Glutamatergic neuron (in vitro differentiated cells): ENCODE results near the gene EMC9. TPM values are rescaled to one million over a fixed set of nuclear protein-coding genes. Genes with fewer than 3 reads are reported as not detected.

Source experiments
- DNase-seq: peaks from one replicate; pipeline ENCODE4 v3.0.0; 2022
- H3K27ac Mint-ChIP-seq: one replicate; pipeline ENCODE4 v1.8.0; 2020; ENCODE audit warnings: mild to moderate bottlenecking, mixed read lengths, inconsistent platforms; ENCODE audit not compliant: unreplicated experiment
- H3K27me3 Mint-ChIP-seq: one replicate; pipeline ENCODE4 v1.8.0; 2020; ENCODE audit warnings: mild to moderate bottlenecking, moderate library complexity, mixed read lengths, inconsistent platforms; ENCODE audit not compliant: unreplicated experiment
- H3K36me3 Mint-ChIP-seq: one replicate; pipeline ENCODE4 v1.8.0; 2020; ENCODE audit warnings: mild to moderate bottlenecking, mixed read lengths, inconsistent platforms; ENCODE audit not compliant: unreplicated experiment
- H3K4me1 Mint-ChIP-seq: one replicate; pipeline ENCODE4 v1.8.0; 2020; ENCODE audit warnings: mild to moderate bottlenecking, low read depth, mixed read lengths, inconsistent platforms; ENCODE audit not compliant: unreplicated experiment
- H3K4me3 Mint-ChIP-seq: one replicate; pipeline ENCODE4 v1.8.0; 2020; ENCODE audit warnings: mild to moderate bottlenecking, mixed read lengths, inconsistent platforms; ENCODE audit not compliant: unreplicated experiment
- H3K9me3 Mint-ChIP-seq: one replicate; pipeline ENCODE4 v1.8.0; 2020; ENCODE audit warnings: mild to moderate bottlenecking, moderate library complexity, mixed read lengths, inconsistent platforms; ENCODE audit not compliant: unreplicated experiment
- total RNA-seq: library from RNA; stranded (reverse); fragmentation: NEBNext Ultra II Directional; extraction: Animal tissue kit (Norgen Biotek cat#: 25700); gene quantifications from one replicate; pipeline ENCODE4 v1.2.1, GENCODE V29; 2021; ENCODE audit not compliant: unreplicated experiment
- TF ChIP-seq, protein P1 (sequence below): fragments of 200-600 bp; sonication (generic); IDR thresholded peaks from one replicate; pipeline ENCODE4 v1.5.0; 2021; ENCODE audit not compliant: partially characterized antibody, unreplicated experiment

EMC9 gene
- total RNA-seq, 1 donor from 2014 or later = 18.1 TPM

DNA sequence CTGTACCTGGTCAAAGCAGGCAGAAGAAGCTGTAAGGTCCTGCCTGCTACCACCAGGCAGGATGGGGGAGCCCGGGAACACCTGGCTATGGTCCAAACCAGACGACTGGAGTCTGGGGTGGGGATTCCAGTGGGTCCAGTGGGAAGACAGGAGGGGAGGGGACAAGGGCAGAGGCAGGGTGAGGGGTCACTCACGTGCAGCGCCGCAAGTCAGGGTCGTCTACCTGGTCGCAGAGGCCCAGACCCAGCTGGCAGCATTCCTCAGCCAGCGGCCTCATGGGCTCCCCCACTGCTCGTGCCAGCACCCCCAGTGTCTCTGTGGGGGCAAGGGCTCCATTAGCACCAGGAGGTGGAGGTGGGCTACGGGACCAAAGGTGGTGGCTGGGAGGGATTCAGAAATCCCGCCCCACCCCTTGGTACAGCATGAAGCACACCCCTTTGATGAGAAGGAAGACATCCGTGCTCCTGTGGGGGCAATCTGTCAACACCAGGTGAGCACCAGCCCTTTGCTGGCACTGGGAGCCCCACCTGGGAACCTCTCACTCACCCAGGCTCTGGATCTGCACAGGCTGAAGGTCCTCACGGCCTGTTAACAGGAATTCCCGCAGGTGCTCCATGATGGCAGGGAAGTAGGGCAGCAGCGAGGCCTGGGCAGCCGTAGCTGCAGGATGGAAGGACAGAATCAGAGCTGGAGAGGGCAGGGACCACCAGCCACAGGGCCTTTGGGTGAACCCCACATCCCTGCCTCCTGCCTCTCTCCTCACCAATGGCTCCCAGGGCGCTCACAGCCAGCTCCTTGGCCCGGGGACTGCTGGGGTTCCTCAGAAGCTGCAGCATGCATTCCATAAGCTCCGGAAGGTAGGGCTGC is 42.9 kb upstream of the EMC9 start:
- DNase-seq = no peak
- no peak overlapping the region for H3K4me3 Mint-ChIP-seq
- TF ChIP-seq, protein P1, sequence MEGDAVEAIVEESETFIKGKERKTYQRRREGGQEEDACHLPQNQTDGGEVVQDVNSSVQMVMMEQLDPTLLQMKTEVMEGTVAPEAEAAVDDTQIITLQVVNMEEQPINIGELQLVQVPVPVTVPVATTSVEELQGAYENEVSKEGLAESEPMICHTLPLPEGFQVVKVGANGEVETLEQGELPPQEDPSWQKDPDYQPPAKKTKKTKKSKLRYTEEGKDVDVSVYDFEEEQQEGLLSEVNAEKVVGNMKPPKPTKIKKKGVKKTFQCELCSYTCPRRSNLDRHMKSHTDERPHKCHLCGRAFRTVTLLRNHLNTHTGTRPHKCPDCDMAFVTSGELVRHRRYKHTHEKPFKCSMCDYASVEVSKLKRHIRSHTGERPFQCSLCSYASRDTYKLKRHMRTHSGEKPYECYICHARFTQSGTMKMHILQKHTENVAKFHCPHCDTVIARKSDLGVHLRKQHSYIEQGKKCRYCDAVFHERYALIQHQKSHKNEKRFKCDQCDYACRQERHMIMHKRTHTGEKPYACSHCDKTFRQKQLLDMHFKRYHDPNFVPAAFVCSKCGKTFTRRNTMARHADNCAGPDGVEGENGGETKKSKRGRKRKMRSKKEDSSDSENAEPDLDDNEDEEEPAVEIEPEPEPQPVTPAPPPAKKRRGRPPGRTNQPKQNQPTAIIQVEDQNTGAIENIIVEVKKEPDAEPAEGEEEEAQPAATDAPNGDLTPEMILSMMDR = no peak

DNA sequence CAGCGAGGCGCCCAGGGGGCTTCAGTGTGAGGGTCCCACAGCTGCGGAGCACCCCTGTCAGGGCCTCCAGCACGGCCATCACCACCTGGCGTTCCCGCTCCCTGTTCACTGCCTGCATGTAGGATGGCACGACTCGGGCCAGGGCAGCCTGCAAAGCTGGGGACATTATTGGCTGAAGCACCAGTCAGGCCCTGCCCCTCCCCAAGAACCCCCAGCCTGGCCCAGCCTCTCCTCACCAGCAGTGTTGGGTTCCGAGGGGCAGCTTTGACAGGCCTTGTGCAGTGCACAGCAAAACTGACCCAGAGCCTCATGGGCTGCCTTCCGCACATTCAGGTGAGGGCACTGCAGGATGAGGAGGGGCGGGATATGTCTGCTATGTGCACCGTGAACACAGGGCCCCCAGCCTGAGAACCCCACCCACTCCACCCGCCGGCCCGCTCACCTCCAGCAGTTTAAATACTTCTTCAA is 41.7 kb upstream of the EMC9 start:
- Mint-ChIP-seq H3K9me3 (peaks cover 7% of the 10 kb centered on the region), H3K4me1 (peaks cover 8% of the 10 kb centered on the region), H3K36me3 (no peaks in the 10 kb centered on the region), H3K27ac (no peak overlapping the region), H3K27me3 (peaks cover 8% of the 10 kb centered on the region), H3K4me3 (no peak overlapping the region)
- DNase-seq = no peak
- TF ChIP-seq, protein P1 = no peak

More for the DNA sequence above, 42.9 kb upstream of the EMC9 start:
- H3K27ac Mint-ChIP-seq = no peak overlapping the region
- H3K36me3 Mint-ChIP-seq = no peaks in the 10 kb centered on the region
- H3K27me3 Mint-ChIP-seq = peaks cover 8% of the 10 kb centered on the region
- H3K4me1 Mint-ChIP-seq = peaks cover 5% of the 10 kb centered on the region
- peaks cover 5% of the 10 kb centered on the region for H3K9me3 Mint-ChIP-seq

DNA sequence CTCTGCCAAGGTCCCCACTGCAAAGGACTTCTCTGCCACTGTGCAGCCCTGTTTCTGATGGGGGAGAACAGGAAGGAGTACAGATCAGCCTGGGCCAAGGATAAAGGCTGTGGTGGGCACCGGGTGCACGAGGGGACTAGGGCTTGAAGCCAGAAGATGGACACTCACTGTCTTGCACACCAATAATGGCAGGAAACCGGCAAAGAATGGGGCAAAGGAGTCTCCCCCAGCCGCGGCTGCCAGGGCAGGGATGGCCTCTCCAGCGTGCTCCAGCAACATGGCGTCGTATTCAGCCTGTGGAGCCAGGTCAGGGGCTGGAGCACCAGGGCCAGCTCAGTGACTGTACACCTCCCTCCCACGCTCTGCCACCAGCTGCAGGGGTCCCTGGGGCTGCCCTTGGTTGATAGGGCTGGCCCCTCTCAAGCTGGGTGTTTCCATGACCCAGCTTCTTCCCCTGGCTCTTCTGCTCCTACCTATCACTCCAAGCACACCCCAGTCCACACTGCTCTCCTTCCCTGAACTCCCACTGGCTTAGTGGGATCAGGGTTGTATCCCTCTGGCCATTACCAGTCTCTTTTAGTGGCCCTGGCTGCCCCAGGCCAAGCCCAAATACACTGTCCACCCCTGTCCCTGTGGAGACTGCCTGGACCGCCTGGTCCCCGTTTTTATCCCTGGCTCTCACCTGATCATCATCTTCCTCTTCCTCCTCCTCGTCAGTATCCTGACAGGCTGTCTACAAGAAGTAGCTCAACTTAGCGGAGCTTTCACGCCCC is 40.9 kb upstream of the EMC9 start:
- TF ChIP-seq, protein P1 = no peak
- Mint-ChIP-seq H3K4me3 (no peak overlapping the region), H3K36me3 (no peaks in the 10 kb centered on the region), H3K4me1 (peaks cover 8% of the 10 kb centered on the region), H3K27ac (no peak overlapping the region), H3K27me3 (peaks cover 6% of the 10 kb centered on the region), H3K9me3 (peaks cover 7% of the 10 kb centered on the region)
- no peak for DNase-seq

DNA sequence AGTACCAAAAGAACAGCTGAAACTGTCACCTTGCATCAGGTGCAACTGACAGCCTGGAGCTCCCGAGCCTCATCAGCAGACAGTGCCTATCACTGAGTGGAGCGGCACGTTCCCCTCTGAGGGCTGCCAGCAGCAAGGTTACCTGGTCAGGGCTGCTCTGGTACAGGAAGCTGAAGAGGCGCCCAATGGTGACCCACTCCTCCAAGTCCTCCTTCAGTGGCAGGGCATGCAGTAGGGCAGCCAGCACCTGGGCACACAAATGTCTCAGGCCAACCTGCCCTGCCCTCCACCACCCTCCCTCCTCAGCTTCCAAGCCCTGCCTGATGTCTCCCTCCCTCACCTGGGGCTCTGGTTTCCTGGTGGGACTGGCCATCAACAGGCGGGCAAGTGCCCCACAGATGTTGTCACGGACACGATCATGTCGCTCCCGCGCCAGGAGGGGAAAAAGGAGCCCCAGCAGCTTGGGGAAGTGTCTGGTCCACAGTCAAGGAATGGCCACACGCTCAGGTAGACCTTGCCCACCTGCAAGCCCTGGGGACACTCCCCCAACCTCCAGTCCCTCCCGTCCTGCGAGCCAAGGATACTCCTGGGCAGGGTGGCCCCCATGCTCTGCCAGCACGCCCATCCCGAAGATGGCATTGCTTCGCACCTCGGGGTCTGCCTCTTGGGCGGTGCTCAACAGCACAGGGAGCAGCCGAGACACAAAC is 40.1 kb upstream of the EMC9 start:
- no peak for DNase-seq
- Mint-ChIP-seq H3K27me3 (peaks cover 6% of the 10 kb centered on the region), H3K36me3 (no peaks in the 10 kb centered on the region), H3K4me3 (no peak overlapping the region), H3K4me1 (peaks cover 8% of the 10 kb centered on the region), H3K27ac (no peak overlapping the region), H3K9me3 (peaks cover 7% of the 10 kb centered on the region)
- TF ChIP-seq, protein P1 = no peak
